Fibroblast of mammary gland (primary cell): ENCODE measurements around the gene ENTR1.

Source experiments
- DNase-seq: peaks from one replicate; pipeline ENCODE4 v3.0.0-alpha.2; 2010; ENCODE audit warnings: low read depth
- H3K4me3 ChIP-seq: 2 replicates; pipeline ENCODE4 v1.5.1; 2011; ENCODE audit warnings: low read depth, mild to moderate bottlenecking, low read length, moderate library complexity; ENCODE audit not compliant: control insufficient read depth
- TF ChIP-seq, protein P1 (sequence below): conservative IDR thresholded peaks from 2 replicates; pipeline ENCODE4 v1.5.1; 2011; ENCODE audit warnings: low read depth, low read length, inconsistent platforms; ENCODE audit not compliant: control insufficient read depth, insufficient read depth

ENTR1 gene, protein sequence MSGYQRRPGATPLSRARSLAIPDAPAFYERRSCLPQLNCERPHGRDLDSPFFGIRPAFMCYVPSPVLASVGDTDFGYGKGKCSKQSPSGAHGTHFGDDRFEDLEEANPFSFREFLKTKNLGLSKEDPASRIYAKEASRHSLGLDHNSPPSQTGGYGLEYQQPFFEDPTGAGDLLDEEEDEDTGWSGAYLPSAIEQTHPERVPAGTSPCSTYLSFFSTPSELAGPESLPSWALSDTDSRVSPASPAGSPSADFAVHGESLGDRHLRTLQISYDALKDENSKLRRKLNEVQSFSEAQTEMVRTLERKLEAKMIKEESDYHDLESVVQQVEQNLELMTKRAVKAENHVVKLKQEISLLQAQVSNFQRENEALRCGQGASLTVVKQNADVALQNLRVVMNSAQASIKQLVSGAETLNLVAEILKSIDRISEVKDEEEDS

DNA sequence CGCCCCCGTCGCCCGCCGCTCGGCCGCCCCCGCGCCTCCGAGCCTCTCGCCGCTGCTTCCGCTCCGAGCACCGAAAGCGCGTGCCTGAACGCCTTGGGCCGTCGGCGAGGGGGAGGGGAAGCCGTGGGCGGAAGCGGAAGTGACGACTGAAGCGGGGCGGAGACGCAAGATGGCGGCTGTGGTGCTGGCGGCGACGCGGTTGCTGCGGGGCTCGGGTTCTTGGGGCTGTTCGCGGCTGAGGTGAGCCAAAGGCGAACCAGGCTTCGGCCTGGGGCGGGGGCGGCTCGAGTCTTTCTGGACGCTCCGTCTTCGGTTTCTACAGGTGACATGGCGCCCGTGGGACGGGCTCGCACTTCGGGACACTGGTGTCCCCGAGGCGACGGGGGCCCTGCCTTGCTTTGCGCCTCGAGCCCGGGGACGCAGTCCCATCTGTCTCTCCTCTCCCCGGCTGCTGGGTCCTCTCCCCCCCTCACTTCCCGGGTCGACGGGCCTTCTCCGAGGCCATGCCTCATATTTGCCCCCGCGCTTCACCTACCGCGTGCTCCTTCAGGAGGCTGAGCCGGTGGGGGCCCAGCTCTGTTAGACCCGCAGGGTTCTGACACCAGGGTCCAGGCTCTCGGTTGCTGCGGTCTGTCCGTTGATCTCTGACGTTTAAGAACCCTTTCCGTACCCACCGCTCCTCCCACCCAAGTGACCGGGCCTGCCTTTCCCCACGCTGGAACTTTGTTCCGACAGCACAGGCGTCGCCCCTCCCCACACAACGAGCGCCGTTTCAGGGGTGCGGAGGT, at the start of gene ENTR1, which contains the start of gene PMPCA:
Gene ENTR1 (minus strand): TSS at position 115 of the 788 bp plus-strand sequence. CDS start 217 bp downstream, outside the sequence.
Gene PMPCA (plus strand): TSS at position 159 of the 788 bp plus-strand sequence. CDS start 11 bp downstream, at position 170.
- peak within 1 kb of the TSS; percentile 94 for H3K4me3 ChIP-seq
- TF ChIP-seq, protein P1, sequence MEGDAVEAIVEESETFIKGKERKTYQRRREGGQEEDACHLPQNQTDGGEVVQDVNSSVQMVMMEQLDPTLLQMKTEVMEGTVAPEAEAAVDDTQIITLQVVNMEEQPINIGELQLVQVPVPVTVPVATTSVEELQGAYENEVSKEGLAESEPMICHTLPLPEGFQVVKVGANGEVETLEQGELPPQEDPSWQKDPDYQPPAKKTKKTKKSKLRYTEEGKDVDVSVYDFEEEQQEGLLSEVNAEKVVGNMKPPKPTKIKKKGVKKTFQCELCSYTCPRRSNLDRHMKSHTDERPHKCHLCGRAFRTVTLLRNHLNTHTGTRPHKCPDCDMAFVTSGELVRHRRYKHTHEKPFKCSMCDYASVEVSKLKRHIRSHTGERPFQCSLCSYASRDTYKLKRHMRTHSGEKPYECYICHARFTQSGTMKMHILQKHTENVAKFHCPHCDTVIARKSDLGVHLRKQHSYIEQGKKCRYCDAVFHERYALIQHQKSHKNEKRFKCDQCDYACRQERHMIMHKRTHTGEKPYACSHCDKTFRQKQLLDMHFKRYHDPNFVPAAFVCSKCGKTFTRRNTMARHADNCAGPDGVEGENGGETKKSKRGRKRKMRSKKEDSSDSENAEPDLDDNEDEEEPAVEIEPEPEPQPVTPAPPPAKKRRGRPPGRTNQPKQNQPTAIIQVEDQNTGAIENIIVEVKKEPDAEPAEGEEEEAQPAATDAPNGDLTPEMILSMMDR, result no peak
- peak; percentile 86 for DNase-seq

DNA sequence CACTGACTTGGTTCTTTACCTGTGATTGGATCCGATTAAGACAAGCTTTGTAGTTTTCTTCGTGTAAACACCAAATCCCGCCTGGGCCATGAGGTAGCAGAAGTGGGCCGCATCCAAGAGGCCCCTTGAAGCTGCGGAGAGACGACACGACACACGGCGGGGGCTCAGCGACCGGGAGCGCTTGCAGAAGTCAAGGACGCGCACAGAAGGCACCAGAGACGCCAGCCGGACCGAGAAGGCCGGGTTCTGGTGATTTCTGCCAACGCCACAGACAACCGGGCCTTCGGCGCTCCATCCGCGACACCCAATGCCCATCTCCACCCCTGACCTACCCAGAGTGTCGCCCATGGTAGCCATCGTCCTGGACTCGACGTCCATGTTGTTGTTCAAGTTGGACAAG, 49.0 kb upstream of the ENTR1 start:
- H3K4me3 ChIP-seq, result no peak overlapping the region
- TF ChIP-seq, protein P1, result no peak
- no peak for DNase-seq

DNA sequence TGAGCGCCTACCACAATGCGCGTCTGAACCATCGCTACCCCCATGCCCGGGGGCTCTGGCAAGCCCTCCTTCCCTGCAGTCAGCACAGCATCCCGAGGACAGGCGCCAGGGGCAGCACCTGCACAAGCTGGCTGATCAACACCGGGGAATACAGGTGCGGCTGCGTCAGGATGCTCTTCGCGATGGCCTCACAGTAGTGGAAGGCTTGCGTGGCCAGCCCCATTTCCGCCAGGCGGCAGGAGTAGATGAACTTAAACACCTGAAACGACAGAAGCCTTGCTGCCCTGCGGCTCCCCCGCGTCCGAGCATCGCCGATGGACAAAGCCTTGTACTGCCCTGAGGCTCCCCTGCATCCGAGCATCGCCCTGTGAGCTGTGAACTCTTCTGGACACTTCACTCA, 46.9 kb upstream of the ENTR1 start:
- no peak for DNase-seq
- TF ChIP-seq, protein P1, result no peak
- H3K4me3 ChIP-seq, result no peak overlapping the region

DNA sequence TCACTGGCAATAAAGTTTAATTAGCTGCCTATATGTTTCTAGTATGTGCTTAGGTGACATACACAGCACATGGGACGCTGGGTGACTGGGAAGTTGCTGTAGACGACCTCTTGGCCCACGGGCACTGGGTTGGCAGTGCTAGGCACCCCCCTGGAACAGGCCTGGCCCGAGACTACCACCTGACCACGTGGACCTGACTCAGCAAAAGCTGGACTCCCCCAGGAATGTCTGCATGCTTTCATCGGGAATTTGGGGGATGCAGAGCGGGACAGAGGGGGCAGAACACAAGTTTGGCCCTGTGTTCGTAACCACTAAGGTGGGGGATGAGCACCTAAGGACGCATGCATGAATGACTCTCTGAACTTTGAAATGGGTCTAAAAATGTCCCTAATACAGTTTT, 45.8 kb upstream of the ENTR1 start:
- no peak overlapping the region for H3K4me3 ChIP-seq
- TF ChIP-seq, protein P1, result no peak

DNA sequence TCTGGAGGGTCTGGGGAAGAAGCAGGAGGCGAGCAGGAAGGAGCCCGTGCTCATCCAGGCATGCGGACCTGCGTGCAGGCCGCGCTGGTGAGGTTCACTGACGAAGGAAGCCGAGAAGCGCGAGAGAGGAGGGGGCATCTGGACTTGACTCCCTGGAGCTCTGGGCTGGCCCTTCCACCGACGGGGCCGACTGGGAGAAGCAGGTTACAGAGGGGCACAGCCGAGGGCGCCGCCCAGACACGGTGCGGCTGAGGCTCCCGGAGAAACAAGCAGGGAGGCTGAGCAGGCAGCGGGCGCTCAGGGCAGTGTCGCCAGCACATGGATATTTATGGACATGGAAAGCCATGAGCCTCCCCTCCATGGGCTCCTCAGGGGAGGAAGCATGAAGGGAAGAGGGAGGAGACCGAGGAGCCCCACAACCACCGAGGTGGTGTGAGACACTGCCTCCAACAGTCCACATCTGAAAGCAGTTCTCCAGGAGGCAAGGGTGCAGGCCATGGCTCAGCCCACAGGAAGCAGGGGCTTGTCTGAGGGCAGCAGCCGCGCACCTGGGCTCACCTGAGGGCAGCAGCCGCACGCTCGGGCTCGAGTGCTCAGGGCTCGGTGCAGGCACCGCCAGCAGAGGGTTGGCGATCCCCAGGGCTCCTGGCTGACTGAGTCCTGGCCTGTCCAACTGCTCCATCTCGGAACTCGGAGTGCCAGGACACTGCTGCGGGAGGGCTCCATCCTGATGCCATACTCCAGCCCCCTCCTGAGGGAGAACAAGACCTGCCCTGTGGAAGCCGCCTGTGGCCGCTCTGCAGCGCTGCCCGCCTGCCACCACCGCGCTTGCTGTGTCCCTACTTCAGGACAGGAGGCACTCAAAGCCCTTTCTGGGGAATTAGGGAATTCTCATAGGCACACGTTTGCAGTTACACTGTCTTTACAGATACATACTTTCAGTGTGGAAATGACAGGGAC, 44.9 kb upstream of the ENTR1 start:
- no peak overlapping the region for H3K4me3 ChIP-seq
- TF ChIP-seq, protein P1, result no peak
- DNase-seq, result no peak

More for the DNA sequence above, 45.8 kb upstream of the ENTR1 start:
- no peak for DNase-seq
